Stimulated activated CD4-positive, alpha-beta T cell treated with anti-CD3 and anti-CD28 coated beads, Interleukin-2, amount 100 ng/mL, for 4 hours (primary cell): Measurements from ENCODE around the gene NLRP7.

Experiments used
- DNase-seq: peaks from one replicate; pipeline ENCODE4 v3.0.0-alpha.2; 2020; ENCODE audit warnings: low read depth

Gene NLRP7

GRCh38 chr19:54873990-54874389 lies 73.3 kb downstream of the NLRP7 start, which contains the start of gene FCAR:
TSS of gene FCAR (plus strand) at chr19:54874235. CDS start at chr19:54874290, 55 bp downstream.
- no peak for DNase-seq
